ENCODE data around the gene SSB. TPM values are rescaled to one million over a fixed set of nuclear protein-coding genes. Genes with fewer than 3 reads are reported as not detected.
"Not testable (repeated sequence)": the region's sequence is repeated elsewhere in the genome, so short reads cannot be mapped to it uniquely, and the experiment has no call there.

Gene SSB
- 60.1 and 66.7 TPM in 2 replicates for total RNA-seq

- peak; percentile 92 to 93 for DNase-seq (ENCODE audit: low read depth in 2 of 2)
Measured at GRCh38 chr2:169798718-169799592, at the start of gene SSB. TSS of gene SSB (plus strand) at chr2:169798871. CDS start at chr2:169800961, 2,090 bp downstream.

- no peak for DNase-seq (ENCODE audit: low read depth in 2 of 2)
Measured at GRCh38 chr2:169752752-169753151, 45.9 kb upstream of the SSB start.

- no peak for DNase-seq (ENCODE audit: low read depth in 2 of 2)
Measured at GRCh38 chr2:169755083-169755870, 43.4 kb upstream of the SSB start.

GRCh38 chr2:169756342-169756741, 42.3 kb upstream of the SSB start:
- no peak for DNase-seq (ENCODE audit: low read depth in 2 of 2)

- no peak for DNase-seq (ENCODE audit: low read depth in 2 of 2)
Measured at GRCh38 chr2:169757356-169757755, 41.3 kb upstream of the SSB start.

- no peak for DNase-seq (ENCODE audit: low read depth in 2 of 2)
Measured at GRCh38 chr2:169757778-169758177, 40.9 kb upstream of the SSB start.

GRCh38 chr2:169759987-169760386, 38.7 kb upstream of the SSB start:
- DNase-seq (ENCODE audit: low read depth in 2 of 2) = no peak

- not testable (repeated sequence) for DNase-seq (ENCODE audit: low read depth in 2 of 2)
Measured at GRCh38 chr2:169760798-169761197, 37.9 kb upstream of the SSB start.

GRCh38 chr2:169761251-169761969, 37.3 kb upstream of the SSB start:
- DNase-seq (ENCODE audit: low read depth in 2 of 2) = no peak

- no peak for DNase-seq (ENCODE audit: low read depth in 2 of 2)
Measured at GRCh38 chr2:169761970-169762292, 36.7 kb upstream of the SSB start.

- DNase-seq (ENCODE audit: low read depth in 2 of 2) = no peak
Measured at GRCh38 chr2:169765523-169765922, 33.1 kb upstream of the SSB start.

- peak; percentile 74 to 82 for DNase-seq (ENCODE audit: low read depth in 2 of 2)
Measured at GRCh38 chr2:169767243-169767888, 31.3 kb upstream of the SSB start.

GRCh38 chr2:169768262-169768995, 30.2 kb upstream of the SSB start:
- DNase-seq (ENCODE audit: low read depth in 2 of 2) = peak in 1 of 2 donors; percentile 6

- DNase-seq (ENCODE audit: low read depth in 2 of 2) = peak in 1 of 2 donors; percentile 3
Measured at GRCh38 chr2:169771021-169771420, 27.6 kb upstream of the SSB start.

- DNase-seq (ENCODE audit: low read depth in 2 of 2) = no peak
Measured at GRCh38 chr2:169771612-169772011, 27.1 kb upstream of the SSB start.

GRCh38 chr2:169772651-169773050, 26.0 kb upstream of the SSB start:
- no peak for DNase-seq (ENCODE audit: low read depth in 2 of 2)

- DNase-seq (ENCODE audit: low read depth in 2 of 2) = no peak
Measured at GRCh38 chr2:169775354-169775753, 23.3 kb upstream of the SSB start.

- DNase-seq (ENCODE audit: low read depth in 2 of 2) = no peak
Measured at GRCh38 chr2:169775765-169776164, 22.9 kb upstream of the SSB start.

GRCh38 chr2:169776252-169776761, 22.4 kb upstream of the SSB start:
- no peak for DNase-seq (ENCODE audit: low read depth in 2 of 2)

- DNase-seq (ENCODE audit: low read depth in 2 of 2) = peak in 1 of 2 donors; percentile 29
Measured at GRCh38 chr2:169778446-169778845, 20.2 kb upstream of the SSB start.

All from lung microvascular endothelial cell (primary cell).